GM10266 (cell line): ENCODE data around the gene KCTD20.
"Not testable (repeated sequence)": the region's sequence is repeated elsewhere in the genome, so short reads cannot be mapped to it uniquely, and the experiment has no call there.

ENCODE experiments used
- DNase-seq: peaks from one replicate; pipeline ENCODE4 v3.0.0; 2012; ENCODE audit errors: extremely low spot score
- CTCF ChIP-seq: IDR thresholded peaks from 2 replicates; pipeline ENCODE4 v1.5.1; 2012; ENCODE audit warnings: mild to moderate bottlenecking, low read depth; ENCODE audit not compliant: control insufficient read depth, insufficient read depth; ENCODE audit errors: missing control alignments

KCTD20 gene

GRCh38 chr6:36463676-36464075, 20.9 kb downstream of the KCTD20 start:
- DNase-seq = no peak
- no peak for TF ChIP-seq CTCF

- TF ChIP-seq CTCF = no peak
- DNase-seq = no peak
These were observed 21.4 kb downstream of the KCTD20 start for GRCh38 chr6:36464233-36464632.

GRCh38 chr6:36467625-36468024, 24.8 kb downstream of the KCTD20 start:
- no peak for TF ChIP-seq CTCF
- DNase-seq = no peak

GRCh38 chr6:36469148-36469661, 26.4 kb downstream of the KCTD20 start:
- TF ChIP-seq CTCF = no peak
- DNase-seq = no peak

GRCh38 chr6:36469946-36470345, 27.1 kb downstream of the KCTD20 start:
- TF ChIP-seq CTCF = no peak
- no peak for DNase-seq

- TF ChIP-seq CTCF = no peak
- no peak for DNase-seq
These were observed 35.3 kb downstream of the KCTD20 start for GRCh38 chr6:36478051-36478526.

GRCh38 chr6:36479256-36479655, 36.5 kb downstream of the KCTD20 start:
- DNase-seq = no peak
- no peak for TF ChIP-seq CTCF

GRCh38 chr6:36483326-36483725, 40.5 kb downstream of the KCTD20 start:
- not testable (repeated sequence) for DNase-seq
